C4-2B (cell line): ENCODE results near the gene NUP62.

Experiments
- ZFX ChIP-seq: fragments of 450-650 bp; IDR thresholded peaks from 2 replicates; pipeline ENCODE4 v1.6.1; 2017
- TF ChIP-seq, protein P1 (sequence below): fragments of 450-650 bp; conservative IDR thresholded peaks from 2 replicates; pipeline ENCODE4 v1.5.1; 2017; ENCODE audit warnings: mild to moderate bottlenecking

DNA sequence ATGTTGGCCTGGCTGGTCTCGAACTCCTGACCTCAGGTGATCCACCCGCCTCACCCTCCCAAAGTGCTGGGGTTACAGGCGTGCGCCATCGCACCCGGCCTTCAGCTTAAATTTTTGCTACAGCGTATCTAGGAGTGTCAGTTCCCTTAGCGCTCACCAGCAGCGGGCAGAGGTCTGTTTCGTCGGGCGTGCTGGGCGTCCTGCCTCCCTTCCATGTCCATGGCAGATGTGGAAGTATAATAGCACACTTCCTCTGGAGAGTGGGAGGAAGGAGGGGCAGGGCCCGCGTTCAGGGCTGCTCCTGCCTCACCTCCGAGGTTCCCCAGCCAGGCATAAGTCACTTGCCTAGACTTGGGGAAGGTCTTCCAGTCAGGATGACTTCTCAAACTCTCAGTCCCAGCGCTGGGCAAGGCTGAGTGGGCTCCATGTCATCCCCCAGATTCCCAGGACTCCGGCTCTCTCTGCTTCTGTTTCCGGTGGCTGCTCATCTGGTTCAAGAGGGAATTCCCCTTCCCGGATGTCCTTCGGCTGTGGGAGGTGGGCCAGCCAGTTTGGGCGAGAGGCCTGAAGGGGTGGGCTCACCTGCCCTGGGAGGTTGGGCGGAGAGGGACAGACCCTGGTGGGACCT lies 42.2 kb downstream of the NUP62 start:
- TF ChIP-seq, protein P1, sequence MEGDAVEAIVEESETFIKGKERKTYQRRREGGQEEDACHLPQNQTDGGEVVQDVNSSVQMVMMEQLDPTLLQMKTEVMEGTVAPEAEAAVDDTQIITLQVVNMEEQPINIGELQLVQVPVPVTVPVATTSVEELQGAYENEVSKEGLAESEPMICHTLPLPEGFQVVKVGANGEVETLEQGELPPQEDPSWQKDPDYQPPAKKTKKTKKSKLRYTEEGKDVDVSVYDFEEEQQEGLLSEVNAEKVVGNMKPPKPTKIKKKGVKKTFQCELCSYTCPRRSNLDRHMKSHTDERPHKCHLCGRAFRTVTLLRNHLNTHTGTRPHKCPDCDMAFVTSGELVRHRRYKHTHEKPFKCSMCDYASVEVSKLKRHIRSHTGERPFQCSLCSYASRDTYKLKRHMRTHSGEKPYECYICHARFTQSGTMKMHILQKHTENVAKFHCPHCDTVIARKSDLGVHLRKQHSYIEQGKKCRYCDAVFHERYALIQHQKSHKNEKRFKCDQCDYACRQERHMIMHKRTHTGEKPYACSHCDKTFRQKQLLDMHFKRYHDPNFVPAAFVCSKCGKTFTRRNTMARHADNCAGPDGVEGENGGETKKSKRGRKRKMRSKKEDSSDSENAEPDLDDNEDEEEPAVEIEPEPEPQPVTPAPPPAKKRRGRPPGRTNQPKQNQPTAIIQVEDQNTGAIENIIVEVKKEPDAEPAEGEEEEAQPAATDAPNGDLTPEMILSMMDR = no peak
- TF ChIP-seq ZFX = no peak
